GM21515 (cell line): ENCODE data around the gene PRR9.

Experiments
- ATAC-seq: cut with Tn5 transposase; IDR thresholded peaks from one replicate; pipeline ENCODE4 v1.9.1; 2021; ENCODE audit not compliant: unreplicated experiment

PRR9 gene

GRCh38 chr1:153262462-153263157 is 45.2 kb downstream of the PRR9 start:
- ATAC-seq, result no peak

DNA sequence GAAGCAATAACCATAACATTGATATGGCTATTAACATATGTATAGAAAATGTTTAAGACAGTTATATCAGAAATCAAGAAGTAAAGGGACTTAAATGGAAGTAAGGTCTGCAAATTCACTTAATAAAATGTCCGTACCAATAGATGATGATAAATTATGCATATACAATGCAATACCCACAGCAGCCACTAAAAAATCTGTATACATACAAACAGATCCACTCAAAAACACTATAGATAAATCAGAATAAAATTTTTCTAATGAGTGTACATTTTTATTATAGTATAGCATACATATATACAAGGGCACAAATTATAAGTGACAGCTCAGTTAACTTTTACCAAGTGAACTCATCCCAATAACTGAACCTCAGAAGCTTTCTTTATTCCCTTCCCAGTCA is 48.1 kb downstream of the PRR9 start:
- ATAC-seq, result no peak
